Measurements from ENCODE around the gene STARD7.

DNA sequence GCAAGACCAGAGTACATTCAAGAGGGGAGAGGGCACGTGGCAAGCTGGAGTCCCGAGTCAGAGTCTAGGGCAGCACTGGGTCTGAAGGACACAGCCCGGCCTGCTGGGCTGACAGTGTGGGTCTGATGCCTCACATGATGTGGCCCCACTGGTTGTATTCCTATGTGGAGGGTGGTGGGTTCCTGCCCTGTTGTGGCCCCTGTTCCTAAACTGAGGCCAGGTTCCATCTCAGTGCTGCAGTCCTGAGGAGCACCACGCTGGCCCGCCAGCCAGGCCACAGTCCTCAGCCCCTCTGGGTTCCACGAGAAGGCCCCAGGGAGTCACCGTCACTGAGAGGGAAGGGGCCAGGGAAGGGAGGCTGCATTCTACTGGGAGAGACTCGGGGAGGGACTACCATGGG, 43.9 kb upstream of the STARD7 start:
- TF ChIP-seq, protein P1, sequence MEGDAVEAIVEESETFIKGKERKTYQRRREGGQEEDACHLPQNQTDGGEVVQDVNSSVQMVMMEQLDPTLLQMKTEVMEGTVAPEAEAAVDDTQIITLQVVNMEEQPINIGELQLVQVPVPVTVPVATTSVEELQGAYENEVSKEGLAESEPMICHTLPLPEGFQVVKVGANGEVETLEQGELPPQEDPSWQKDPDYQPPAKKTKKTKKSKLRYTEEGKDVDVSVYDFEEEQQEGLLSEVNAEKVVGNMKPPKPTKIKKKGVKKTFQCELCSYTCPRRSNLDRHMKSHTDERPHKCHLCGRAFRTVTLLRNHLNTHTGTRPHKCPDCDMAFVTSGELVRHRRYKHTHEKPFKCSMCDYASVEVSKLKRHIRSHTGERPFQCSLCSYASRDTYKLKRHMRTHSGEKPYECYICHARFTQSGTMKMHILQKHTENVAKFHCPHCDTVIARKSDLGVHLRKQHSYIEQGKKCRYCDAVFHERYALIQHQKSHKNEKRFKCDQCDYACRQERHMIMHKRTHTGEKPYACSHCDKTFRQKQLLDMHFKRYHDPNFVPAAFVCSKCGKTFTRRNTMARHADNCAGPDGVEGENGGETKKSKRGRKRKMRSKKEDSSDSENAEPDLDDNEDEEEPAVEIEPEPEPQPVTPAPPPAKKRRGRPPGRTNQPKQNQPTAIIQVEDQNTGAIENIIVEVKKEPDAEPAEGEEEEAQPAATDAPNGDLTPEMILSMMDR (IDR thresholded peaks at IDR 0.05): no peak
- TF ChIP-seq POLR2A (IDR thresholded peaks at IDR 0.05) (no peak), POLR2AphosphoS5 (IDR thresholded peaks at IDR 0.05) (no peak)
